K562 (cell line): ENCODE measurements around the gene NRARP. TPM values are rescaled to one million over a fixed set of nuclear protein-coding genes. Genes with fewer than 3 reads are reported as not detected.
A peak's percentile ranks its signal among the peaks of the same experiment; 100 is the strongest.

ENCODE experiments used
- CBX8 ChIP-seq: fragments of 200-600 bp; sonication (generic); IDR thresholded peaks from 2 replicates; pipeline ENCODE4 v1.6.1; 2012; ENCODE audit warnings: borderline replicate concordance, mixed run types, low read depth, mild to moderate bottlenecking, moderate library complexity, mixed read lengths, low read length, control low read depth, inconsistent platforms; ENCODE audit not compliant: poor library complexity, severe bottlenecking; ENCODE audit errors: extremely low read depth
- CXXC5 ChIP-seq: fragments of 250-450 bp; sonication (Bioruptor Pico); IDR thresholded peaks from 2 replicates; pipeline ENCODE4 v1.8.0; 2022; ENCODE audit warnings: inconsistent platforms, mild to moderate bottlenecking, moderate library complexity
- FOXJ3 ChIP-seq: sonication (generic); formaldehyde crosslinking; IDR thresholded peaks from 2 replicates; pipeline ENCODE4 v1.4.0; 2020; ENCODE audit warnings: mild to moderate bottlenecking, missing genetic modification reagents
- HDGF ChIP-seq: fragments of 450-650 bp; IDR thresholded peaks from 2 replicates; pipeline ENCODE4 v1.6.1; 2016
- HMGXB4 ChIP-seq: sonication (generic); formaldehyde crosslinking; IDR thresholded peaks from 2 replicates; pipeline ENCODE4 v1.8.1; 2023; ENCODE audit warnings: mild to moderate bottlenecking, missing genetic modification reagents
- ILF3 ChIP-seq: fragments of 450-650 bp; IDR thresholded peaks from 2 replicates; pipeline ENCODE4 v1.6.1; 2018; ENCODE audit warnings: antibody characterized with exemption, mild to moderate bottlenecking, moderate library complexity, borderline replicate concordance
- L3MBTL2 ChIP-seq: fragments of 450-650 bp; IDR thresholded peaks from 2 replicates; pipeline ENCODE4 v1.6.1; 2016; ENCODE audit warnings: mild to moderate bottlenecking, moderate library complexity
- MAFG ChIP-seq: fragments of 450-650 bp; conservative IDR thresholded peaks from 2 replicates; pipeline ENCODE4 v1.6.1; 2016; ENCODE audit warnings: missing genetic modification characterization, missing compliant biosample characterization
- NBN ChIP-seq: fragments of 450-650 bp; IDR thresholded peaks from 2 replicates; pipeline ENCODE4 v1.6.1; 2016; ENCODE audit warnings: low read depth, mild to moderate bottlenecking
- PCBP1 ChIP-seq: fragments of 200-400 bp; formaldehyde crosslinking; IDR thresholded peaks from 2 replicates; pipeline ENCODE4 v1.6.1; 2018; ENCODE audit warnings: mild to moderate bottlenecking, low read depth, low read length; ENCODE audit not compliant: poor library complexity, severe bottlenecking
- POLR2AphosphoS5 ChIP-seq: IDR thresholded peaks from 2 replicates; pipeline ENCODE4 v1.6.1; 2011; ENCODE audit warnings: mild to moderate bottlenecking, low read depth, low read length, moderate library complexity; ENCODE audit not compliant: control insufficient read depth, insufficient read depth
- PTTG1 ChIP-seq: fragments of 450-650 bp; IDR thresholded peaks from 2 replicates; pipeline ENCODE4 v1.6.1; 2016; ENCODE audit warnings: low read depth, mild to moderate bottlenecking, missing genetic modification characterization, missing compliant biosample characterization
- RAD21 ChIP-seq, 2 experiments: fragments of 250-450 bp in 1 of 2; fragments of 450-650 bp in 1 of 2; sonication (Bioruptor Pico) in 1 of 2; formaldehyde crosslinking in 1 of 2; IDR thresholded peaks in 1 of 2; conservative IDR thresholded peaks in 1 of 2; 2 replicates each; pipeline versions ENCODE4 v1.4.0 to v1.8.0; 2020 to 2022; ENCODE audit warnings: mild to moderate bottlenecking in 2 of 2, moderate library complexity in 1 of 2
- RBM22 ChIP-seq: fragments of 200-400 bp; formaldehyde crosslinking; IDR thresholded peaks from 2 replicates; pipeline ENCODE4 v1.6.1; 2018; ENCODE audit warnings: low read length, low read depth; ENCODE audit not compliant: poor library complexity, severe bottlenecking
- RNF2 ChIP-seq: sonication (generic); IDR thresholded peaks from 2 replicates; pipeline ENCODE4 v1.6.1; 2016
- SRSF3 ChIP-seq: fragments of 200-400 bp; formaldehyde crosslinking; IDR thresholded peaks from 2 replicates; pipeline ENCODE4 v1.6.1; 2016; ENCODE audit warnings: mild to moderate bottlenecking, low read length, moderate library complexity; ENCODE audit not compliant: insufficient read depth
- ZBTB7A ChIP-seq: IDR thresholded peaks from 2 replicates; pipeline ENCODE4 v1.6.1; 2011; ENCODE audit warnings: low read depth, mild to moderate bottlenecking, low read length, moderate library complexity, borderline replicate concordance; ENCODE audit not compliant: control insufficient read depth
- ZZZ3 ChIP-seq: fragments of 450-650 bp; IDR thresholded peaks from 2 replicates; pipeline ENCODE4 v1.6.1; 2016; ENCODE audit warnings: antibody characterized with exemption, mild to moderate bottlenecking, moderate library complexity
- polyA plus RNA-seq, 8 experiments: library from polyadenylated mRNA; depleted of rRNA in 4 of 8; stranded (reverse) in 5 of 8; unstranded in 3 of 8; fragments of >200 nt; fragmentation: Nextera tagmentation in 2 of 8; fragmentation: Illumina TruSeq in 1 of 8; extraction: Ambion mirVana in 2 of 8; extraction: Trizol in 1 of 8; gene quantifications; 2 replicates each; pipeline versions ENCODE4 v1.2.1 to v1.2.3, GENCODE V29; 2011 to 2014; ENCODE audit warnings: inconsistent platforms in 1 of 8, missing spikeins in 1 of 8
- total RNA-seq, 7 experiments: library from RNA; depleted of rRNA in 6 of 7; stranded (reverse); fragments of >200 nt in 6 of 7; fragmentation: Illumina TruSeq in 2 of 7; extraction: Trizol in 2 of 7; gene quantifications; 2 replicates each; pipeline versions ENCODE4 v1.2.1 to v1.2.3, GENCODE V29; 2011 to 2021; ENCODE audit warnings: low replicate concordance in 1 of 7
- TF ChIP-seq, protein P1 (sequence below): fragments of 250-450 bp; sonication (Bioruptor Pico); IDR thresholded peaks from 2 replicates; pipeline ENCODE4 v1.8.0; 2021; ENCODE audit warnings: borderline replicate concordance, mild to moderate bottlenecking, moderate library complexity; ENCODE audit not compliant: poor library complexity, severe bottlenecking
- TF ChIP-seq, protein P2 (sequence below), 2 experiments: IDR thresholded peaks; 2 replicates each; pipeline ENCODE4 v1.6.1; 2012; ENCODE audit warnings: improper control_type of control experiment in 2 of 2, low read depth in 2 of 2, low read length in 2 of 2, borderline replicate concordance in 1 of 2

Gene NRARP
- total and polyA plus RNA-seq, 9 of the 15 experiments (the other 6 are each of a cell fraction or from before 2014, with no cell fraction given) = 2.0 to 24.5 (median 7.2) TPM; not detected in 2

- TF ChIP-seq CBX8 (no peak), RAD21 (CRISPR knock-in tag; conservative IDR thresholded peaks at IDR 0.05 in 1 of 2, IDR thresholded peaks at IDR 0.05 in 1 of 2) (peak in 1 of 2 experiments; percentile 22; a peak in 2 of 4 replicates), HDGF (no peak), RNF2 (no peak), L3MBTL2 (no peak), POLR2AphosphoS5 (no peak), PTTG1 (no peak), CXXC5 (CRISPR knock-in tag) (no peak), FOXJ3 (CRISPR knock-in tag) (no peak), NBN (no peak), SRSF3 (no peak), HMGXB4 (CRISPR knock-in tag) (no peak), ILF3 (no peak), PCBP1 (peak; percentile 23), RBM22 (no peak), ZBTB7A (no peak), MAFG (tag) (no peak), ZZZ3 (no peak)
- TF ChIP-seq, protein P1, sequence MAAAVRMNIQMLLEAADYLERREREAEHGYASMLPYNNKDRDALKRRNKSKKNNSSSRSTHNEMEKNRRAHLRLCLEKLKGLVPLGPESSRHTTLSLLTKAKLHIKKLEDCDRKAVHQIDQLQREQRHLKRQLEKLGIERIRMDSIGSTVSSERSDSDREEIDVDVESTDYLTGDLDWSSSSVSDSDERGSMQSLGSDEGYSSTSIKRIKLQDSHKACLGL (CRISPR knock-in tag) = no peak
- TF ChIP-seq, protein P2, sequence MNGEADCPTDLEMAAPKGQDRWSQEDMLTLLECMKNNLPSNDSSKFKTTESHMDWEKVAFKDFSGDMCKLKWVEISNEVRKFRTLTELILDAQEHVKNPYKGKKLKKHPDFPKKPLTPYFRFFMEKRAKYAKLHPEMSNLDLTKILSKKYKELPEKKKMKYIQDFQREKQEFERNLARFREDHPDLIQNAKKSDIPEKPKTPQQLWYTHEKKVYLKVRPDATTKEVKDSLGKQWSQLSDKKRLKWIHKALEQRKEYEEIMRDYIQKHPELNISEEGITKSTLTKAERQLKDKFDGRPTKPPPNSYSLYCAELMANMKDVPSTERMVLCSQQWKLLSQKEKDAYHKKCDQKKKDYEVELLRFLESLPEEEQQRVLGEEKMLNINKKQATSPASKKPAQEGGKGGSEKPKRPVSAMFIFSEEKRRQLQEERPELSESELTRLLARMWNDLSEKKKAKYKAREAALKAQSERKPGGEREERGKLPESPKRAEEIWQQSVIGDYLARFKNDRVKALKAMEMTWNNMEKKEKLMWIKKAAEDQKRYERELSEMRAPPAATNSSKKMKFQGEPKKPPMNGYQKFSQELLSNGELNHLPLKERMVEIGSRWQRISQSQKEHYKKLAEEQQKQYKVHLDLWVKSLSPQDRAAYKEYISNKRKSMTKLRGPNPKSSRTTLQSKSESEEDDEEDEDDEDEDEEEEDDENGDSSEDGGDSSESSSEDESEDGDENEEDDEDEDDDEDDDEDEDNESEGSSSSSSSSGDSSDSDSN (IDR thresholded peaks at IDR 0.05; ENCODE audit: borderline replicate concordance in 1 of 2, low read depth in 2 of 2, low read length in 2 of 2) = no peak
Observed at GRCh38 chr9:137305060-137305797, 3.2 kb upstream of the NRARP start (continued).
